ENCODE results near the gene SPTBN1. TPM values are rescaled to one million over a fixed set of nuclear protein-coding genes. Genes with fewer than 3 reads are reported as not detected.

Gene SPTBN1
- total and polyA plus RNA-seq, 2 experiments from 2014 or later, result 122 to 341 TPM

GRCh38 chr2:54434229-54434628 is 21.9 kb upstream of the SPTBN1 start:
- no peaks in the 10 kb centered on the region for H3K9me2 ChIP-seq (replicated peaks; ENCODE audit: insufficient read depth)
- no peak overlapping the region for H2AFZ ChIP-seq
- no peak for TF ChIP-seq EZH2 (IDR thresholded peaks at IDR 0.05; ENCODE audit: borderline replicate concordance)
- TF ChIP-seq CTCF (IDR thresholded peaks at IDR 0.05; ENCODE audit: poor library complexity), result no peak
- TF ChIP-seq EZH2phosphoT487 (IDR thresholded peaks at IDR 0.05; ENCODE audit: low read depth, severe bottlenecking, unreplicated experiment), result no peak
- no peak overlapping the region for H3K4me3 ChIP-seq
- H3K4me2 ChIP-seq, result no peak overlapping the region
- no peak for DNase-seq (ENCODE audit: low spot score)
- no peaks in the 10 kb centered on the region for H3K27me3 ChIP-seq
- WGBS (ENCODE audit: low lambda C conversion rate, missing lambda C conversion rate), result 91% methylated on average over 4 of the region's 4 CpGs
- H3K4me1 ChIP-seq (ENCODE audit: insufficient read depth), result no peaks in the 10 kb centered on the region
- no peaks in the 10 kb centered on the region for H3K36me3 ChIP-seq (replicated peaks; ENCODE audit: insufficient read depth, low read depth)
- H3K79me2 ChIP-seq, result no peaks in the 10 kb centered on the region
- no peaks in the 10 kb centered on the region for H3K9me3 ChIP-seq (ENCODE audit: low read depth)
- H4K20me1 ChIP-seq (ENCODE audit: insufficient read depth, poor library complexity, severe bottlenecking), result no peaks in the 10 kb centered on the region
- no peak overlapping the region for H3K27ac ChIP-seq

GRCh38 chr2:54434711-54435110 is 21.4 kb upstream of the SPTBN1 start:
- H3K9me3 ChIP-seq (ENCODE audit: low read depth), result no peaks in the 10 kb centered on the region
- H3K27ac ChIP-seq, result no peak overlapping the region
- TF ChIP-seq EZH2 (IDR thresholded peaks at IDR 0.05; ENCODE audit: borderline replicate concordance), result no peak
- no peak for TF ChIP-seq EZH2phosphoT487 (IDR thresholded peaks at IDR 0.05; ENCODE audit: low read depth, severe bottlenecking, unreplicated experiment)
- TF ChIP-seq CTCF (IDR thresholded peaks at IDR 0.05; ENCODE audit: poor library complexity), result no peak
- H3K27me3 ChIP-seq, result no peaks in the 10 kb centered on the region
- no peaks in the 10 kb centered on the region for H3K9me2 ChIP-seq (replicated peaks; ENCODE audit: insufficient read depth)
- WGBS (ENCODE audit: low lambda C conversion rate, missing lambda C conversion rate), result 89% methylated on average over 2 of the region's 2 CpGs
- no peaks in the 10 kb centered on the region for H4K20me1 ChIP-seq (ENCODE audit: insufficient read depth, poor library complexity, severe bottlenecking)
- no peaks in the 10 kb centered on the region for H3K36me3 ChIP-seq (replicated peaks; ENCODE audit: insufficient read depth, low read depth)
- no peak overlapping the region for H3K4me2 ChIP-seq
- H3K4me3 ChIP-seq, result no peak overlapping the region
- no peak for DNase-seq (ENCODE audit: low spot score)
- no peaks in the 10 kb centered on the region for H3K79me2 ChIP-seq
- H3K4me1 ChIP-seq (ENCODE audit: insufficient read depth), result no peaks in the 10 kb centered on the region
- no peak overlapping the region for H2AFZ ChIP-seq

- no peak overlapping the region for H3K4me2 ChIP-seq
- H3K9me3 ChIP-seq (ENCODE audit: low read depth), result no peaks in the 10 kb centered on the region
- 81% methylated on average over 8 of the region's 8 CpGs for WGBS (ENCODE audit: low lambda C conversion rate, missing lambda C conversion rate)
- no peaks in the 10 kb centered on the region for H3K4me1 ChIP-seq (ENCODE audit: insufficient read depth)
- H3K27me3 ChIP-seq, result no peaks in the 10 kb centered on the region
- no peak for DNase-seq (ENCODE audit: low spot score)
- no peaks in the 10 kb centered on the region for H4K20me1 ChIP-seq (ENCODE audit: insufficient read depth, poor library complexity, severe bottlenecking)
- TF ChIP-seq EZH2phosphoT487 (IDR thresholded peaks at IDR 0.05; ENCODE audit: low read depth, severe bottlenecking, unreplicated experiment), result no peak
- no peak for TF ChIP-seq CTCF (IDR thresholded peaks at IDR 0.05; ENCODE audit: poor library complexity)
- no peak for TF ChIP-seq EZH2 (IDR thresholded peaks at IDR 0.05; ENCODE audit: borderline replicate concordance)
- H3K79me2 ChIP-seq, result no peaks in the 10 kb centered on the region
- no peak overlapping the region for H3K27ac ChIP-seq
- H3K4me3 ChIP-seq, result no peak overlapping the region
- no peaks in the 10 kb centered on the region for H3K36me3 ChIP-seq (replicated peaks; ENCODE audit: insufficient read depth, low read depth)
- H3K9me2 ChIP-seq (replicated peaks; ENCODE audit: insufficient read depth), result no peaks in the 10 kb centered on the region
- no peak overlapping the region for H2AFZ ChIP-seq
These were observed 20.6 kb upstream of the SPTBN1 start for GRCh38 chr2:54435325-54436226.
